SU-DHL-6 (cell line): Measurements from ENCODE around the gene IQCH.

Source experiments
- H2AFZ ChIP-seq: fragments of 200-600 bp; sonication (generic); 2 replicates; pipeline ENCODE4 v1.6.1; 2014; ENCODE audit warnings: low read depth, mild to moderate bottlenecking, moderate library complexity, mixed read lengths, antibody characterized with exemption, low read length; ENCODE audit not compliant: severe bottlenecking
- H3F3A ChIP-seq: fragments of 200-600 bp; shearing (Covaris generic); 2 replicates; pipeline ENCODE4 v1.6.0; 2016; ENCODE audit warnings: antibody characterized with exemption, mild to moderate bottlenecking; ENCODE audit not compliant: insufficient read depth
- H3K27ac ChIP-seq: fragments of 200-600 bp; sonication (generic); 2 replicates; pipeline ENCODE4 v1.5.1; 2016; ENCODE audit warnings: low read depth, mild to moderate bottlenecking, low read length, moderate library complexity, mixed read lengths
- H3K27me3 ChIP-seq: fragments of 200-600 bp; sonication (generic), shearing (Covaris generic); 2 replicates; pipeline ENCODE4 v1.6.0; 2014; ENCODE audit warnings: mild to moderate bottlenecking, low read length
- H3K36me3 ChIP-seq: fragments of 200-600 bp; sonication (generic); 2 replicates; pipeline ENCODE4 v1.6.1; 2014; ENCODE audit warnings: mild to moderate bottlenecking, low read length, mixed read lengths
- H3K4me2 ChIP-seq: fragments of 300-600, 200-600 bp; shearing (Covaris generic), sonication (generic); 2 replicates; pipeline ENCODE4 v1.6.0; 2014; ENCODE audit warnings: low read length, low read depth, mild to moderate bottlenecking; ENCODE audit not compliant: poor library complexity, severe bottlenecking
- H3K4me3 ChIP-seq: fragments of 200-600 bp; sonication (generic); 2 replicates; pipeline ENCODE4 v1.5.1; 2014; ENCODE audit warnings: antibody characterized with exemption, low read length, mild to moderate bottlenecking, mixed read lengths; ENCODE audit not compliant: insufficient read depth, poor library complexity, severe bottlenecking
- H3K79me2 ChIP-seq: fragments of 200-600 bp; sonication (generic); 2 replicates; pipeline ENCODE4 v1.6.1; 2014; ENCODE audit warnings: mild to moderate bottlenecking, low read length, moderate library complexity; ENCODE audit not compliant: insufficient read depth
- H3K9ac ChIP-seq: fragments of 200-600 bp; sonication (generic); 2 replicates; pipeline ENCODE4 v1.7.0; 2014; ENCODE audit warnings: mild to moderate bottlenecking, low read length
- H3K9me2 ChIP-seq: fragments of 200-600 bp; sonication (generic); replicated peaks from 2 replicates; pipeline ENCODE4 v1.6.1; 2014; ENCODE audit warnings: low read length; ENCODE audit not compliant: insufficient read depth
- H3K9me3 ChIP-seq: fragments of 200-600 bp; sonication (generic); 2 replicates; pipeline ENCODE4 v1.6.1; 2014; ENCODE audit warnings: low read length, mixed read lengths; ENCODE audit not compliant: insufficient read depth
- H4K20me1 ChIP-seq: fragments of 200-600 bp; sonication (generic); 2 replicates; pipeline ENCODE4 v1.6.1; 2014; ENCODE audit warnings: low read depth, mild to moderate bottlenecking, antibody characterized with exemption, low read length, moderate library complexity, mixed read lengths
- CTCF ChIP-seq: fragments of 200-600 bp; sonication (generic); IDR thresholded peaks from one replicate; pipeline ENCODE4 v1.5.1; 2017; ENCODE audit warnings: antibody characterized with exemption, mild to moderate bottlenecking, low read length, moderate library complexity; ENCODE audit not compliant: insufficient read depth, poor library complexity, severe bottlenecking
- EZH2phosphoT487 ChIP-seq: fragments of 200-600 bp; sonication (generic), shearing (Covaris generic); conservative IDR thresholded peaks from 2 replicates; pipeline ENCODE4 v1.6.1; 2018; ENCODE audit warnings: mild to moderate bottlenecking, antibody characterized with exemption, low read length, moderate library complexity, mixed read lengths

Gene IQCH

GRCh38 chr15:67505675-67506572 lies 251.3 kb downstream of the IQCH start:
- Histone ChIP-seq H3K4me3 (no peak overlapping the region), H3K36me3 (no peaks in the 10 kb centered on the region), H3K79me2 (no peaks in the 10 kb centered on the region), H3K9ac (no peak overlapping the region), H4K20me1 (no peaks in the 10 kb centered on the region), H3K27me3 (no peaks in the 10 kb centered on the region), H3F3A (no peaks in the 10 kb centered on the region), H2AFZ (no peak overlapping the region), H3K9me3 (no peaks in the 10 kb centered on the region), H3K4me2 (no peak overlapping the region), H3K9me2 (no peaks in the 10 kb centered on the region), H3K27ac (no peak overlapping the region)
- no peak for TF ChIP-seq EZH2phosphoT487
- TF ChIP-seq CTCF, result no peak

DNA sequence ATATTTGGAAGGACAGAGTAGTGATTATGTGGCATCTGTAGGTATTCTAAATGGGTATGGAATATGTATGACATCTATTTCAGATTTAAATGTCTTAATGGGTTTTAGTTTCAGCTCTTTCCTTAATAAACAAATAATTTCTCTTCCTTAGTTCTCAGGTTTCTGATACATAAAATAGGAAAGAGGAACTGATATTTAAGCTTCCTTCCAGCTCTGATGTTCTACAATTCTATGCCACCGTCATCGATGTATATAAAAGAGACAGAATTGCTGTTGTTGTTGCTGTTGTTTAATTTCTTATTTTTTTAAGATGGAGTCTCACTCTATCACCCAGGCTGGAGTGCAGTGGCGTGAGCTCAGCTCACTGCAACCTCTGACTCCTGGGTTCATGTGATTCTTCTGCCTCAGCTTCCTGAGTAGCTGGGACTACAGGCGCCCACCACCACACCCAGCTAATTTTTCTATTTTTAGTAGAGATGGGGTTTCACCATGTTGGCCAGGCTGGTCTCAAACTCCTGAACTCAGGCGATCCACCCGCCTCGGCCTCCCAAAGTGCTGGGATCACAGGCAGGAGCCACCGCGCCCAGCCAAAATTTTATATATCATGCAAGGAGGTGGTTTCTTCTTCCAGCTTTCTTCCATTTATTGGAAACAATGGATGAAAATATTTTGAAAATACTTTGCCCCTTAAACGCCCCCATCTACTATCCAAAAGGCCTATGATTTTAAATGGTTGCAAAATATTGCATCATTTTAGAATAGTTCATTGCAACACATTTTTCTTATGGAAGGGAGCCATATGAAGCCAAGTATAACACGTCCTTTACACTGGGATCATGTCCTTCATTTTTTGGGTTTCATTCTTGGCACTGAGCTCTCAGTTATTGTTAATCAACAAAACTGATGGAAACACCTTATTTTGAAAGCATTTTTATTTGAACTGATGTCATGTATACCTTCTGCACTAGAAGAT lies 252.5 kb downstream of the IQCH start:
- no peak overlapping the region for H3K4me2 ChIP-seq
- no peak overlapping the region for H3K9ac ChIP-seq
- no peaks in the 10 kb centered on the region for H3K79me2 ChIP-seq
- no peaks in the 10 kb centered on the region for H3K36me3 ChIP-seq
- H4K20me1 ChIP-seq, result no peaks in the 10 kb centered on the region
- no peak for TF ChIP-seq EZH2phosphoT487
- TF ChIP-seq CTCF, result no peak
- H2AFZ ChIP-seq, result no peak overlapping the region
- H3K9me2 ChIP-seq, result no peaks in the 10 kb centered on the region
- no peak overlapping the region for H3K27ac ChIP-seq
- H3F3A ChIP-seq, result no peaks in the 10 kb centered on the region
- no peak overlapping the region for H3K4me3 ChIP-seq
- no peaks in the 10 kb centered on the region for H3K9me3 ChIP-seq
- H3K27me3 ChIP-seq, result no peaks in the 10 kb centered on the region

DNA sequence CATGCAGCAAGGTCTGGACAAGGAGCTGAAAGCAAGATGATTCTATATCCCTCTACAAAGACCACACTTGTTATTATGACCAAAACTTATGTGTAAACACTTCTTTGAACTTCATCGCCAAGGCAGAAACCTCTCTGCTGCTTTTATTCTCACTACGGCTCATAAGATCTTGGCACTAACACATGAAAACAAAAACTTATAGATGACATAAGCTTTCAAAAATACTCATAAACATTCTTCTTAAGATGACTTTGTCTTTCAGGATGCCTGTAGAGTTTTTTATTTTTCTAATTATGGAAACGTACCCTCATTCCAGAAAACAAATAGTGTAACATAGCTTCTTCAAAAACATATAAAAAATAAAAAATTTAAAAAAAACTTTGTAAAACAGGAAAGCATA lies 253.8 kb downstream of the IQCH start:
- TF ChIP-seq EZH2phosphoT487 (no peak), CTCF (no peak)
- H3K36me3 ChIP-seq, result peaks cover 4% of the 10 kb centered on the region; the same call in 1 of the 2 replicates
- no peaks in the 10 kb centered on the region for H3F3A ChIP-seq
- no peaks in the 10 kb centered on the region for H3K9me2 ChIP-seq
- no peak overlapping the region for H3K9ac ChIP-seq
- no peak overlapping the region for H3K4me2 ChIP-seq
- H2AFZ ChIP-seq, result no peak overlapping the region
- no peaks in the 10 kb centered on the region for H4K20me1 ChIP-seq
- H3K27ac ChIP-seq, result no peak overlapping the region
- no peaks in the 10 kb centered on the region for H3K27me3 ChIP-seq
- H3K4me3 ChIP-seq, result no peak overlapping the region
- no peaks in the 10 kb centered on the region for H3K79me2 ChIP-seq
- H3K9me3 ChIP-seq, result no peaks in the 10 kb centered on the region
